ENCODE measurements around the gene ARAP1.

GRCh38 chr11:72720047-72720446 lies 32.2 kb downstream of the ARAP1 start:
- TF ChIP-seq GATA3 (IDR thresholded peaks at IDR 0.05; ENCODE audit: low read depth, low read length) (no peak), GATA2 (IDR thresholded peaks at IDR 0.05; ENCODE audit: low read depth, low read length) (no peak)

All from SH-SY5Y (cell line).